HL-60/S4 treated with phorbol 12-myristate 13-acetate at 8.2 ng/mL for 4 days and 3 days (cell line): ENCODE measurements around the gene KCNK16.

Experiments used
- in situ Hi-C: fragments of 300-500 bp; cut with MboI; formaldehyde crosslinking; loops from 2 replicates; pipeline ENCODE4 v1.15.0; 2022; ENCODE audit warnings: low sequenced_read_pairs

KCNK16 gene

DNA sequence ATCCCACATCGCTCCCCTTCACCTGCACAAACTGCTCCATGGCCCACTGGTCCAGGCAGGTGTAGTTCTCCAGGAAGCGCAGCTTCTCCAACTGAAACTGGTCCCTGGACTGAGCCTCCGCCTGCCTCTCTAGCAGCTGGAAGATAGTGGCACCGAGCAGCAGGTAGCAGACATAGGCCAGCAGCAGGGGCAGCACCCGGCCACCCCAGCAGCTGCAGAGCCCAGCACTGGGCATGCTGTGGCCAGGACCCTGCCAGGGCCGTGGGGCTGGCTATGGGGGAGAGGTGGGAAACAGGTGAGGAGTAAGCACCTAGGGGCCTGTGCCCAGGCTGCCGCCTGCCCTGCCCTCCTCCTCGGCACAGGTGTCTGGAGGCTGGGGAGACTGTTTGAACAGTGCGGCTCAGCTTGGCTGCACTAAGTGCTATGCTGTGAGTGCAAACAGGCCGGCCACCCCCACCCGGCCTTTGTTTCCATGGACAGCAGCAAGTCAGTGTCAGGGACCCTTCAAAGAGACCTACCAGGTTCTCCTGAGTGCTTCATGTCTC is at the start of gene KCNK16:
Gene KCNK16 (minus strand): TSS at position 397 of the 545 bp plus-strand sequence. CDS start 162 bp downstream, at position 235.
- in situ Hi-C loops: no loop called here

DNA sequence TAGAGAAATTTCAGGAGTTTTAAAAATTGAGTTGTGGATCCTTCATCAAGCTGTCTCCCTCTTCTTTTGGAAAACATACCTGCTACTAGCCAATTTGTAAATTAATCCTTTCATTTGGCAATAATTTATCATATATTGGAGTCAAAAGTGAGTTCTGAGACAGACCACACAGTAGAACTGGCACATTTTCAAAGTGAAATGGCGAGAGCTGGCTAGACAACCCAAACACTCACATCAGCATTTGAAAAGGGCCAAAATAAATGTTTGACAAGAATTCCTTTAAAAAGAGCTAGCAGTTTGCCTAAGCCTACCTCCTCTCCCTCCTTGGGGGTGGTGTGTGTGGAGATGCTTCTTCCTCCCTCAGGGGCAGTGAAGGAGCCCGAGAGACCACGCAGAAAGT is 47.9 kb upstream of the KCNK16 start:
- in situ Hi-C loops: loop anchor here (25.0 kb wide), 1 partner anchor 942 kb away; no protein-coding TSS in a partner anchor

DNA sequence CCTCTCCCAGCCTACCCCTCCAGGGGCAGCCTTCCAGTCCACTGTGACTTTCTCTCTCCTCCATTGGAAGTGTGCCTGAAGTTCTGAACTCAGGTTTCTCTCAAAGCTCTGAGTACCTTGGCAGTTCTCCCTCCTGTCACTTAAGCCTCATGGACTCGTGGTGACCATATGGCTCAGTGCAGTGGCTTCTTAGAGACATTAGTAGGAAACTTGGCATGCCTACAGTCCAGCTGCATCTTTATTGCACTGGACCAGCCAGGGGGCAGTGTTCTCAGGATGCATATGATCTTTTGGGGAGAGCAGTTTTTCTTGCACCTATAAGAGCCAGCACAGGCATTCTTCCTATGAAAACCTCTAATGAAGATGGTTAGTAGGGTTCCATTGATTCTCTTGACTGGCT is 47.5 kb upstream of the KCNK16 start:
- in situ Hi-C loops: loop anchor here (25.0 kb wide), 1 partner anchor 942 kb away; no protein-coding TSS in a partner anchor

DNA sequence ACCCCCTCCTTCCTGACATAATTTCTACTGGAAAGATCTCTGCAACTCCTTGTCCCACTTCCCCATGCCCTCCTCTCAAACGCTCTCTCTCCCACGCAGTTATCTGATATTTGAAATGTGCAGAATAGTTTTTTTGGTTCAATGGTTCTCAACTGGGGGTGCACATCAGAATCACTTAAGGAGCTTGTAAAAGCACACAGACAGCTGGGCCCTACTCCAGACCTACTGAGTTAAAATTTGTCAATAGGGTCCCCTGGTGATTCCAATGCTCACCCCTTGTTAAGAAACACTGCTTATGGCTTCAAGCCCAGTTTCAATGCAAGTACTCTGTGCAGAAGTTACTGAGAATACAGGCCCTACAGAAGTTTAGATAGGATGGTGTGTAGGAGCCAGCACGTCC is 45.2 kb upstream of the KCNK16 start:
- in situ Hi-C loops: loop anchor here (25.0 kb wide), 1 partner anchor 945 kb away; no protein-coding TSS in a partner anchor

DNA sequence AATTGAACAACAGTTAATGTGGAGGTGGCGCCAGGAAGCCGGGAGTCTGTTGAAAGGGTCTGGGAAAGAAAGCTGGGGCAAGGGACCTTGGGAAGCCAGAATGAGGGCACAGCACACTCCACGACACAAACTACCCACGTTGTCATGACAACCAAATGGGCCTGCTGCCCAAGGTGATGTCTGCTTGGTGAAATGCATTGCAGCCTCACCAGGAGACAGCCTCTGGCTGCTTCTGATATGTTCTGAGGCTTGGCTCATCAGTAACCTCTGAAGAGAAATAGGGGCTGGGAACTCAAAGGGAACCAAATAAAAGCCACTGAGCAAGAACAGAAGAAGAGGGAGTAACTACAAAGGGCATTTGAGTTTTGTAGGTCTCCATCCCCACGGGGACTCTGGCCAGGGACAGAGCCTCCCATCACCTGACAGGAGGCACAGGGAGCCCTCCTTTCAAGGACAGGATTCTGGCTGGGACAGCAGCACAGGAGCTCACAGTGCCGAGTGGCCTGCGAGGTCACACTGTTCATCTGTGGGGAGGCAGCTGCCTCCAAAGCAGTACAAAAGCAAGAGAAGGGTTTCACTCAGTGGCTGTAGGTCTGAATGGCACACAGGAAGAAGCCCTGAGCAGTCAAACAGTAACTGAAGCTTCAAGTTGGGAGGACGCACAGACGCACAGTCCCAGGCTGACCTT is 44.6 kb upstream of the KCNK16 start:
- in situ Hi-C loops: loop anchor here (25.0 kb wide), 1 partner anchor 945 kb away; no protein-coding TSS in a partner anchor

DNA sequence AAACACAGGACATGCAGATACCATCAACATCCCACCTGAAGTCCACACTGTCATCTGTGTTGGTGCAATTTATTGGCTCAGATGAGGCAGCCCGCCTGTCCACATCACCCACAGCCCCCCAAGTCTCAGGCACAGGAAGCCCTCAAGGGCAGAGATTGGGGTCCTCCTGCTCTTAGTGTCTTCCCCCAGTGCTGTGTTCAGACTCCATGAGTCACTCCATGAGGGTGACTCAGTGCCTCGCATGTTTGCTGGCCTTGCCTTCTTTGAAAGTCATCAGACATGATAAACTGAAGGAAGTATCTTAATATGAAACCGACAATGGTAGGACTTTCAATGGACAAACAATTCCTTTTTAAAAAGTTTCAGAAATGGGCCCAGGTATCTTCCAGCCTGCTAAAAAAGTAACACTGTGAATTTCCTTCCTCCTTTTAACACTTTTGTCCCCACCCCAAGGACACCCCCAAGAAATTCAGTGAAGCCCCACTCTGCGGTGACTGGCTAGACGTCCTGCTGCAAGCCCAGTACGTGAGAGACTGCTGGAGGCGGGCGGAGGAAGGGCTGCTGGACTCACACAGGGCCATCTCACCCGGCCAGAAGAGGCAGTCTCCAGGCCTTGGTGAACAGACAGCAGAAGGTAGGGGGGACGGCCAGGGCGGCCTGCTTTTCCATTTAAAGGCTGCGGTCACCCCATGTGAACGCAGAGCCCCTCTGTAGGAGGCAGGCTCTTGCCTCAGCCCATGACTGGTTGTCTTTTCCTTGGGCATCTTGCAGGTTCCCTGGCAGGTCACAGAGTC is 43.0 kb upstream of the KCNK16 start:
- in situ Hi-C loops: loop anchor here (25.0 kb wide), 1 partner anchor 947 kb away; no protein-coding TSS in a partner anchor

DNA sequence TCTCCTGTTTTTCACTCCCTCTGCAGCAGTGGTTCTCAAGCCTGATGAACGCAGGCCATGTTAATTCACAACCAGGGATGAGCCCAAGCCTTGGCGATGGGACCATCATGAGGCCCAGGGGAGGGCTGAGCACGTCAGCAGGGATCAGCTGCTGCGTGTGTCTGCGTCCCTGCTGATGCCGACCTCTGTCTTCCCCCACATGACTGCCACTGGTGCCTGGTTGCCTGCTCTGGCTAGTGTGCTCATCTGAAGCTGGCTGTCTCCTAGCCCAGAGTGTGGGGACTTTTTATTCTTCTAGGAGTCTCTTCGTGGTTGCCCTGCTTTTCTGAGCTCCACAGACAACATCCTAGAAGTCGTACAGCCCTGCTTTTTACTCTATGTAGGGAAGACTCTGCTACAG is 40.8 kb upstream of the KCNK16 start:
- in situ Hi-C loops: loop anchor here (25.0 kb wide), 1 partner anchor 949 kb away; no protein-coding TSS in a partner anchor

DNA sequence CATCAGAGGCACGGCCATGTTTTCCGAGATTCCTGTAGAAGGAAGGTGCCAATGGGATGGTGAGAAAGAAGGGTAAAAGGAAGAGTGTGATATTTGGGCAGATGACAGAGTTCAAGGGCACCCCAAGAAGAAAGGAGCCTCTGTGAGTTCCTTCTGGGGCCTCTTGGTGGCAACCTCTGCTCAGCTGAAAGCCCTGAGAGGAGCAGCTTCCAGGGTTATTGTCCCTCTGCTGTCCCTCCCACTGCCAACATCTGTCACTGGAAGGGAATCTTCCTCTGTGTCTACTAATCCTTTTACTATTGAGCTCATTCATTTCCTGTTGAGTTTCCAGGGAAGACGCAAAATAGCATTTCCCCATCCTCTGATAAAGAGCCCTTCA is 40.0 kb upstream of the KCNK16 start:
- in situ Hi-C loops: loop anchor here (25.0 kb wide), 1 partner anchor 950 kb away; no protein-coding TSS in a partner anchor

DNA sequence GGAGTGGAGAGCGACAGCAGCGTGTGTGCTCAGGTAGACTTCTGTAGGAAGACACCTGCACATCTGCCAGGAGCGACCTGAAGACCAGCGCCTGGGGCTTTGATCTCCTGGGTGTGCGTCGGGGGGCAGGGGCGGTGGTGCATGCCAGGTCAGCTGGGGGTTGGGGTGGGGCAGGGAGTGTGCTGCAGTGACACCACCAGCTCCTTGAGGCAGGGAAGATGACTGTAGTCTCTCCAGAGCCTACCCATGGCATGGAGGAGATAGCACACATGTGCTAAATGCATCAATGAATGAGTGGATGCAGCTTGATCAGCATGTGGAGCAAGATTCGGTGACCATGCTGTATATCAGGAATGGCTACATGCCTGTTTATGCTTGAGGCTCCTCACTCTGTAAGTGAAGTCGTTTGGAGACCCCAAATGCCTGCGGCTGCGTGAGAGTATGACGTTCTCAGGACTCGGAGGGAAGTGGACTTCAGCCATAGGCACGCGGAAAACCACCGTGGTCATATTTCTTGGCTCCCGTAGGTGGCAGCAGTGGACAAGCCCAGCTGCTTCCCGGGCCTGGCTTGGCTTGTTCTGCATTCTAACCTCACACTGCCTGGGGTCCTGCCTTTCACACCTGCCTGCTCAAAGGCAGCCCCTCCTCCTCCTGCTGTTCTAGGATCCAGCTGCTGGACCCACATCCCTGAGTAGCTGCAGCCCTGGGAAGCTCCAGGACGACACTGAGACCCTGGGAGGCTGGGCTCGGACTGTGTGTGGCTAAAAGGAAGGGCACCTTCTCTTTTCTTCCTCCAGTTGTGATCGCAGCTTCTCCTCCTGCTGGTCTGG is 39.4 kb upstream of the KCNK16 start:
- in situ Hi-C loops: loop anchor here (25.0 kb wide), 1 partner anchor 950 kb away; no protein-coding TSS in a partner anchor

DNA sequence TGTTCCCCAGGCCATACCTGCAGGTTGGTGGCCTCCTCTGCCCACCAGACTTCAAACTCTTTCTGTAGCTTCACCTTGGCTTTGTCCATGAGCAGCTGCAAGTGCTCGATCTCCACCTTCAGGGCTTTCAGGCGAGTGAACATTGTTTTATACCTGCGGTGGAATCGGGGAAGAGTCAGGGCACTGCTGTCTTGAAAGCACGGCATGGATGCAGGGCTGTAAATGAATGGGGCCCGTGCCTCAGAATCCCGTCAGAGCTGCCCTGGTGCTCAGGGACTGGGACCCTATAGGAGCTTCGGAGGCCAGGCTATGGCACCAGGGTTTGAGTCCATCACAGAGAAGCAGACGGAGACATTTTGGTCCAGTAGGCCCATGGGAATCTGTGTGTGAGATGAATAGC is 37.9 kb upstream of the KCNK16 start:
- in situ Hi-C loops: loop anchor here (25.0 kb wide), 1 partner anchor 952 kb away; no protein-coding TSS in a partner anchor

DNA sequence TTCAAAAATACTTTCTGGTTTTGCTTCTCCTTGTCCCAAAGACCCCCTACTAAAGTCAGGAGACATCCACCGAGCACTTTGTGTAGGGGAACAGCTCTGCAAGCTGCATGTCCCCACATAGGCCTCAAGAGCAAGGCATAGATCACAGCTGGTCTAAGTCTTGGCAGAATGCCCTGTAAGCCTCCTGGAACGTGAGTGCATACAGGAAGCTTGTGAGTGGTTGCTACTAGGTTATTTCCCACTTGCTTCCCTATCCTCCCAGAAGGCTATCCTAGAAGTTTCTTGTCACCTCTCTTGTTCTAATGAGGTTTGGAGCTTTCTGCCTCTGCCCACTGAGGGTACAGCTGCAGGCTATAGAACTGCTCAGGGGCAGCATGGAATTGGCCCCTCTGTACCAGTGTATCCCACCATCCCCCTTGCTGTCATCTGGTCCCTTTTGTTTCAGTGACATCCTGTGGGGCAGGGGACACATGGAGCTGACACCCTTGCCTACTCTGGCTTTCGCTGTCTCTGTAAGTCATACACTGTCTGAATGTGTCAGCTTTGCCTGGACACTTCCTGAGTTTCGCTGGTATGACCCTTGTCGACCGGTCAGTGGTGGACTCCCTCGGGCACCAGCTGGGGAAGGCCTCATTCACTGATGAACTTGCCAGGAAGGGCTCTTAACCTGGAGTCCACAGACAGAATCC is 35.6 kb upstream of the KCNK16 start:
- in situ Hi-C loops: loop anchor here (25.0 kb wide), 1 partner anchor 954 kb away; no protein-coding TSS in a partner anchor

DNA sequence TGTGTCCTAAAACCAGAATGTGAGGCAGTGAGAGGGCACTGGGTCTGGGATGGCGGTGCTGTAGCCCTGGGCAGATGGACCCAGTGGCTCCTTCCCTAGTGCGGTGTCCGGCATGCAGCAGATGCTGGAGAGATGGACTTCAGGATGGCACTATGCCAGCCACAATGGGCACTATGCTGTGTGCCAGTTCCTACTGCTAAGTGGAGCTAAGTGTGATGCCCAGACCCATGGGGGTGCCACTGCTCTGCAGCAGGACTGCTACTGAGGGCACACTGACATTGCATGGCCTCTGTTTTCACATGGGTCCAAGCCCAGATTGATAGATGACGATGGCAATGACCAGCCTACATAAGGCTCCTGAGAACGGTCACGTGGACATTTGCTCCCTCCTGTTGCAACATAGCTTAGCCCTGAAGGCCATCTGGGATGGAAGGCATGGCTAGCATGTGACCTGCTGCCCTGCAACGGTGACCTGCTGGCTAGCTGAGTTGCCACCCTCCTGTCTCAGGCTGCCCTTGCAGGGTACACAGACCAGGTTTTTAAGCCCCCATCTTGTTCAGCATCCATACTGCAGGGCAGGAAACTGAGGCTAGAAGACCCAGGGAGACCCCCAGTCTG is 31.3 kb upstream of the KCNK16 start:
- in situ Hi-C loops: loop anchor here (25.0 kb wide), 1 partner anchor 958 kb away; no protein-coding TSS in a partner anchor

DNA sequence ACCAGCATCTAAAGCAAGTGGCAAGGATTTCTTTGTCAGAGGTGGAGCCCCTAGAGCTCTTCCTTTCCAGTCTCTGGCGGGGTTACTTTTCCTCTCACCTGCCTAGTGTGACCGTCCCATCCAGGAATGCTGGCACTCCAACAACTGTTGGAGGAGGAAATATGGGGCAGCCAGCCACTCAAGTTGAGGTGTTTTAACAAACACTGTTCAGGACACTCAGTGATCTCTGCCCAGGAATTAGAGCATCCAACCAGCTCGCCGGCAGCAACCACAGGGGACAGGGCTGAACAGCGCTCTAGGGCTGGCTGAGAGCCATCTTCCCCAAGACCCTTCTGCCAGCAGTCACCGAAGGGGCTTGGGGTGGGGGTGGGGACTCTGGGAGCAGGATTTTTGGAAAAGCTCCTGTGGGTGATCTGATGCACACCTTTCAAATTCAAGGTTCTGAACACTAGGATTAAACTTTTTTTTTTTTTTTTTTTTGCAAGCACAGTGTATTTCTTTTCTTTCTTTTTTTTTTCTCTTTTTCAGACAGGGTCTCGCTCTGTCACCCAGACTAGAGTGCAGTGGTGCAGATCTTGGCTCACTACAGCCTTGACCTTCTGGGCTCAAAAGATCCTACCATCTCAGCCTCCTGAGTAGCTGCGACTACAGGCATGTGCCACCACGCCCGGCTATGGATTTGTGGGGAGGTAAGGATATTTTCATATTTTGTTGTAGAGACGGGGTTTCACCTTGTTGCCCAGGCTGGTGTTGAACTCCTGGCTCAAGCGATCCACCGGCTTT is 28.4 kb upstream of the KCNK16 start:
- in situ Hi-C loops: loop anchor here (25.0 kb wide), 1 partner anchor 961 kb away; no protein-coding TSS in a partner anchor

DNA sequence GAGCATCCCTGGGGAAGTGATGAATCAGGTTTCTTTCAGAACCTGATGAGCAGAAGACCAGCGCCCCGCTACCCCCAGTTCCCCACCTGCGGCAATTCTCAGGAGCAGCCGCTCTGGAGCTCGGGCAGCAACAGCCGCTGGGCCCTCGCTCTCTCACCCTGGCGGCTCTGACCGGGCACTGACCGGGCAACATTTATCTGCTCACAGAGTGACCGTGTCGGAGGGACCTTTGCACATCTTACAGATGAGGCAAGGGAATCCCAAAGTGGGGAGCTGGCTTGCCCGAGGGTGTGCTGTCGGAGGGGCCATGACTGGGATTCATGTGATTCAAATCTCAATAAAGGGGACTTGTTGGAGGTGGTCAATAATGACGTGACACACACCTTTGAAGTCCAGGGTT is 26.2 kb upstream of the KCNK16 start:
- in situ Hi-C loops: no loop called here

DNA sequence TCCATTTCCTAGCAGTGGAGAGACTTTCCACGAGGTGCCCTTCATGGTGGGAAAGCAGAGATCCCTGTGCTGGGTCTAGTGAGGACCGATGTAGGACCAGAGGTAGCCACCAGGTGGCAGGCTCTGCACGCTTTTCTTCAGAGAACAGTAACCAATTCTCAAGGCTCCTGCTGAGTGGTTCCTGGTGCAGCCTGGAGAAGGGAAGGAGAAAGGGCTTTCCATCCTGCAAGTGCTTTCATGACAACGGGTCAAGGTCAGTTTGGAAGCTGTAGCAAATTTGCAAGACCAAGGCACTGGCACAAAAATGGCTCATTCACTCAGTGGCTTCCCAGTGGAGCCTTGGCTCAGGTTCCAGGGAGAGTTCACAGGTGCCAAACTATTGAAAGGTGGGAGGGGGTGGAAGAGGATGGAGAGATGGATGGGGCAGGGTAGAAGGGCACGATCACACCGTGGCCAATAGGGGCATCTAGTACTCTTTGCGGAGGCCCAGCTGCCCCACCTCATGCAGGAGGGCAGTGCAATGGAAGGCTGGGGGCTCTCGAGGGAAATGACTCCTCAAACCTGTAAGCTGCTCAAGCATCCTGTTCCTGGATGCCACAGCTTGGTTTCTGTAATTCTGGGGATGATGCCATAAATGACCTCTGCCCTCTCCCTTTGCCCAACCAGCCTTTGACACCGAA is 25.5 kb upstream of the KCNK16 start:
- in situ Hi-C loops: no loop called here

DNA sequence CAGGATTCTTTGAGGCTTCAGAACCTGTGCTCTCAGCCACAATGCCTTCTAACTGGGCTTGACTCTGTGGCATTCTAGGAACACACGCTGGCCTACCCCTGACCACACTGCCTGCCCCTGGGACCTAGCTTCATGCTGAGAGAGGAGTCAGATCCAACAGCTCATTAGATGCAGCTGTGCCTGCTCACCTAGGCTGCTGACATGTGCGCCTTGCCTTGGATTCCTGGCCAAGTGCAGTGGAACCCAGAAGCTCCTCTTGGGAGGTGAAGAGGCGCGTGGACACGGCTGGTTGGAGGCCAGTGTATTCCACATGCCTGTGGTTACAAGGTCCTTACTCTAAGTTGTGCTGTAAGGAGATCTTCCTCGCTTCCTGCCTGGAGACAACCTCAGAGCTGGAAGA is 24.7 kb upstream of the KCNK16 start:
- in situ Hi-C loops: no loop called here

DNA sequence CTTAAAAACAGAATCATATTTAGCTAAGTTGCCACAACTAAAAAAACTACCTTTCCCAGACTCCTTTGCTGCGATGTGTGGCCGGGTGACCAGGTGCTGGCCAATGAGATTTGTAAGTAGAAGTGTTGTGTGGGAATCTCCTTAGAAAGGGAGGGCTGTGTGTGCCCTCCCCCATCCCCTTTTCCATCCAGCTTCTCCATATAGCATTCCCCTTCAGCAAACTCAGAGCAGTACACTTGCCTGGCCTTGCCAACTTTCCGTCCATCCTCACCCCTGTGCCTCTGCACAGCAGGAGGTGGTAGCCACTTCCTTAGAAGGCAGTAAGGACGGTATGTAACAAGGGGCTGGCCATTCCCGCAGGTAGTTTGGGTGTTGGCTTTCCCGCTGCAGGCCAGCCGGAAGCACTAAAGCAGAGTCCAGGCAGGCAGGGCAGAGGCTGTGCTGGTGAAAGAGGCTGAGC is 22.3 kb upstream of the KCNK16 start:
- in situ Hi-C loops: no loop called here

DNA sequence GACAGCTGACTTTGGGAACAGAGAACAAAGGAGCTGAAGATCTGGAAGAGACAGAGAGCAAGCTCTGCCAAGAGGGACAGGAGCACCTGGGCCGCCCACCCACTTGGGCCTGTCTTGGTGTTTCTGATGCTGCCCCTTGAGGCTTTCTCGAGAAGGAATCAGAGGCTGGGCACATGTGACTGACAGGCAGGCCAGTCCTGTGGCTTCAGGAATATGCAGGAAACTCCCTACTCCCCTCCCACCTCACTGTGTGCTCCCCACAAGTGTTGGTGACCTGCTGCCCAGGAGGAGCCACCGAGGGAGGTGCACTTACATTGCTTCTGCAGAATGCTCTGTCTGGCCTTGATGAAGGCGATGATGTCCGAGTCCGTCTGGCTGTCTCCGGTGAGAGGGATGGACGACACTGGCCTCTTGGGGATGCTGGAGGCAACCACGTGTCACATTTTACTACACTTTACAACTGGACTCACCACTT is 20.9 kb upstream of the KCNK16 start:
- in situ Hi-C loops: no loop called here
